Kidney tubule cell (primary cell): ENCODE data around the gene ADGRA3.

Experiments used
- DNase-seq: peaks from one replicate; pipeline ENCODE4 v3.0.0-alpha.2; 2018; ENCODE audit warnings: low spot score

The ADGRA3 gene

DNA sequence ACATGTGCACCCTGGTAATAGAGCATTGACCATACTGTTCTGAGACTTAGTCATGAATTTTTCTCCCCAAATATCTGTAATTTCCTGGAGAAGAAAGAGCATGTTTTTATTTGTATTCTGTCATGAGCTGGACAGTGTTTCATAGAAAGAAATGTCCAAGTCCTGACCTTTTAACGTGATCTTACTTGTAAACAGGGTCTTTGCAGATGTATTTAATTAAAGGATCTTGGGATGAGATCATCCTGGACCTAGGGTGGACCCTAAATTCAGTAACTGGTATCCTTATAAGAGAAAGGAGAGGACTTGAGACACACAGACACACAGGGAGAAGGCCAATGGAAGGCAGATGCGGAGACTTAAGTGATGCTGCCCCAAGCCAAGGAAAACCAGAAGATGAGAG, 3.6 kb downstream of the ADGRA3 start:
- no peak for DNase-seq

DNA sequence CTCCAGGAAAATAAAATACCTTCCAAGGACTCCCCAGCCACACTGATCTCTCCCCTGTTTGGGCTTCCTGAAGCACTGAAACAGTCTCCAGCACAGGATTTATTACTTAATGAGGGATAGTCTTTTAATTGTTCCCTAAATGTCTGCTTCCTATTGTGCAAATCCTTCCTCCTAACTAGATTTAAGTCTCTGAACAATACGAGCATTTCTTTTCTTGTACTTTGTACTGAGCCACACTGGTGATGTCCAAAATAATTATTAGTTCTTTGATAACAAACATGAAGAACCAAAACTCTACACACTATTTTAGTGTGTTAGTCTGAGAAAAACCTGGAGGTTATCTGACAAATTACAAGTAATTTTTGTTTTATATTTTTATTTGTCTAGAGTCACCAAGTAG, 5.1 kb downstream of the ADGRA3 start:
- no peak for DNase-seq

DNA sequence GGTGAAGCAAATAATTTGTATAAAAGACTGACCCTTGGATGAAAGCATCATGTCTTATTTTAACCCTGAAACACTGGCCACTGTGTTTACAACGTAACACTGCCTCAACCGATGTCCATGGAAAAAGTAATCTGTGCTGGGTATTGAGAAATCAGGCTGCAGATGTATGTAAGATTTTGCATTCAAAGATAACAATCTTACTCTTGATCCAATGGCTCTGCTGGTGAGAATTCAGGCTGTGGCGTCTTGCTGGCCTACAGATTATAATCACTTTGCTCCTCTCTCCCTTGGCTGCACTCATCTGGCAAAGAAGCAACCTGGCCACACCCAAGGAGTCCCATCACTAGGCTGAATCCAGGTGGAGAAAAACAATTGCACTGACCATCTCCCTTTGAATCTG, 7.5 kb downstream of the ADGRA3 start:
- DNase-seq, result no peak

DNA sequence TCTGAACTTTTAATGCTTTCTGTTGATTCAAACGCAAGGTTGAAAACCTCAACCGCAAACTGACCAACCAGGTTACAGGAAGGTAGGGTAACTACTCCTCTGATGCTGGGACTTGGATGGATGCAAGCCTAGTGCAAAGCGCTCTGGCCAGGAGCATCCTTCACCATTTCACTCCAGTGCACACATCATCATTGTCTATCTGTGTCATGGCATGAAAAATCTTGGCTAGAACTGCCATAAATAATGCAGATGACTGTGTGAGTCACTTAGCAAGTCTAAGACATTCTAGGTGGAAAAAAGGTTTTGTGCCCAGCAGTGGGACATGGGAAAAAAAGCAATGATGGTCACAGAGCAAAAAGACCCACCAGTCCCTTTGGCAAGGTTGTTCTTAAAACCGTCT, 10.9 kb downstream of the ADGRA3 start:
- peak; percentile 57 for DNase-seq

DNA sequence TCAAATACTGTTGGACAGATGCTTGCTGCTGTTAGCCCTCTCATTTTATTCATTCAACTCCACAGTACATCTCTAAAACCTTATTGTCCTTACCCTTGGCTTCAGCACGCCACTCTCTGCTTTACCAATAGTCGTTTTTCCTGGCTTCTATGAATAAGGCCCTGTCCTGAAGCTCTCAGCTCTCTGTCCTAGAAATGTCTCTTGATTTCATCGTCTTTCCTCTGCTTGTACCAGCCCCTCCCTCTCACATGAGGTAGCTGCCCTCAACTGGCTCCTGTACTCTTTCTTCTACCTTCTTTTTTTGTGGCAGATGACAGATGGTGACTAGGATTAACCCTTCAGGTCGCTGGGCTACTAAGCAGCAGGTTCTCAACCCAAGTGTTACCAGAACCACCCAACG, 11.4 kb downstream of the ADGRA3 start:
- no peak for DNase-seq

DNA sequence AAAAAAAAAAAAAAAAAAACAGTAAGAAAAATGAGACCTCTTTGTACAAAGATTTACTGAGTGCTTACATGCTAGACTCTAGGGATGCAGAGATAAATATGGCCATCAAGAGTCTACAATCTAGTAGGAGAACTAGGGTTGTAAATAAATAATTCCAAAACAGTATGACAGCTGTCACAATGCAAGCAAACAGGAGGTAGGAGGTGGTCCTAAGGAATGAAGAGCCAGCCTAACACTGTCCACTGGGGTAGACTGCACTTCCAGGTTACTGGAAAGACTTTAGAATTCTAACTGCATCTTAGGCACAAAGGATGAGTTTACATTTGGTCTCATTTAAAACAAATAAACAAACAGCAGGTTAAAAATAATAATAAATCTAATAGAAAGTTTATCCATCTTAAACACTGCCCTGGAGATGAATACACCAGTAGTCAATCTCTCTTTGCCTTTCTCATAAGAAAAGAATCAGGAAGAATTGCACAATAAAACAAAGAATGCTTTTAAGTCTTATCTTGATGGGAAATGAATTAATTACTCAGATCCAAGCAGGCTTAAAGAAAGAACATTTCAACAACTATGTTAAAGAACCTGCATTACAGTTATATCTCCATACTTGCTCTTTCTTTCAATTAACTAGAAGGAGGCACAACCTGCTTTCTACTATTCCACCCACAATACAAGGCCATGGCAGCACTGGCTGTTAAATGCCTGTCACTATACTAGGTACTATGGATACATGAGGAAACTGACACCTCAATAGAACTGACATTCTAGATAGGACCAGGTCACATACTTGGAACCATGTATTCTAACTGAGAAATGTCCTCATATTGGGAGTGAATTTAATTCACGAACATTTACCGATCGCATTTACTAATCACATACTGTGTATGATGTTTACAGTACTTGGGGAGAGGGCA, 12.7 kb downstream of the ADGRA3 start:
- DNase-seq, result peak; percentile 38

DNA sequence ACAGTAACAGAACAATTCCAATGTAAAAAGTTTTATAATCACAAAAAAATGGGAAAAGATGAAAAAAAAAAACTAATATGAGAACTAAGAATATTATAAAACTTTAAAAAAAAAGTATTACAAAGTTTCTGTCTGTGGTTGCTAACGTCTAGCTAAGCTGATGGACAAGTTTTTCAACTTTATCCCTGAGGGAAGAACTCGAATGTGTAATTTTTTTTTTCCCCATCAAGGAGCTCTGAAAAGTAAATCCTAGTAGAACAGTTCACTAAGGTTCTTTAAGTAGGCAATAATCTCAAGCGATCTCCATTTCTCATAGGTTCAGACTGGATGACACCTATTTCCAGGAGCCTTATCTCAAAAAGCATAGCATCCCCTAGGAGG, 14.2 kb downstream of the ADGRA3 start:
- no peak for DNase-seq

DNA sequence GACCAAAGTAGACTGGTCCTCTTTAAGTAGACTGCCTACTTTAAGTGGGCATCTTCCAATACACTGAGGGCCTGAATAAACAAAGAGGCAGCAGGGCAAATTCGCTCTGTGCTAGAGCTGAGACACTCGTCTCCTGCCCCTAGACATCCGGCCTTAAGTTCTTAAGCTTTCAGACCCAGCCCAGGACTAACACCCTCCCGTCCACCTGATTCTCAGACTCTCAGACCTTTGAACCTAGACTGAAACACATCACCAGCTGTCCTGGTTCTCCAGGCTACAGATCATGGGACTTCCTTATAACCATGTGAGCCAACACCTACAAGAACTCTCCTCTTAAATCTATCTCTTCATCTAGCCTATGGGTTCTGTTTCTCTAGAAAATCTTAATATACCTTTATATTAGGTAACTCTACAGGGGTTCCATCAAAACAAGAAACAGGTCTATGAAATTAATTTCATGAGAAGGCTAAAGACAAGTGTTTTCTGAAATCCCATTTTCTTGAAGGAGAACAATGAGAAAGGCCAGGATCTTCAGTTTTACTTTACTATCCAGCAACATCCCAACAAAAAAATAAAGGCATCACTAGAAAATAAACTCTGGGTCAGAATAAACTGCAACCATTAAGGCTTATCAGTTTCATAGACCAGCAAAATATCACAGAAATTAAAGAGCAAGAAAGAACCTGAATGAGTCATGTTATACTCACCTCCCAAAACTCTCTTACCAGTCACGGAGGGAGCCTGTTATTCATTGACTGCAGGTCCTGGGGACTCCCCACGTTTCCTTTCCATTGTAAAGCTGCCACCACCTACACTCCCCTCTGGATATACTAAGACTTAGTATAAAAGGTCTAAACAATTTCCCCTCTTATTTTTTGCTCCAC, 14.8 kb downstream of the ADGRA3 start:
- DNase-seq, result peak; percentile 93

DNA sequence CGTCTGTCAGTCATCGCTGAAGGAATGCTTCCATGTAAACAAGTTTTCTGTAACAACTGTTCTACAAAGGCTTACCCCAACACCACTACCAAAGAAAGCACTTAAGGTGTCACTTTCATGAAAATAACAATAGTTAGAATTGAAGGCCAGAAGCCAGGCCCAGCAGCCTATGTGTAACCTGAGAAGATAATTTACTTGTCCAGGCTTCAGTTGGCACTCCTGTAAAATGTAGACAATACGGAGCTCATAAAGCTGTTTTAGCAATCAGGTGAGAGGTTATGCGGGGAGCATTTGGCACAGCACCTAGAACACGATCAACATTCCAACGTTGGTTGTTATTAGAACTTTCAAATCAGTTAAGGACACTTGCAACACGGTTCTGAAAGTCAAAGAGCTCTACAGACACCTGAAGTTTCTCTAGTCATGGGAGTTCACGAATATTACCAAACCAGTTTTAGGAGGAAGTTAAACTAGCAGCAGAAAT, 15.7 kb downstream of the ADGRA3 start:
- DNase-seq, result peak; percentile 33

DNA sequence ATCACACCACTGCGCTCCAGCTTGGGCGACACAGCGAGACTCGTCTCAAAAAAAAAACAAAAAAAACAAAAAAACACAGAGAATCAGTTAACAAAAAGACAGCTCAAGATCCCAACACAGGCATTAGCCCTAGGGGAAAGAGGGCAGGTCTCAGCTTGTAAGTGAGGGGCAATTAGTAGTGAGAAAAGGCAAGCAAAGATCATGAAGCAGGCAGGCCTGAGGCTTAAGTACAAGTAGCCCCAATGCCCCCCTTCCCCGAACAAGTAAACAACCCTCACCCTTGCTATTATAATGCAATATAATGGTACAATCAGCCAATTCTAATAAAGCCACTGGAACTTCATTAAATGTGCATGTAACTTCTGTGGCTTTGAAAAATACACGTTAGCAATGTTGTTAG, 17.0 kb downstream of the ADGRA3 start:
- DNase-seq, result no peak

DNA sequence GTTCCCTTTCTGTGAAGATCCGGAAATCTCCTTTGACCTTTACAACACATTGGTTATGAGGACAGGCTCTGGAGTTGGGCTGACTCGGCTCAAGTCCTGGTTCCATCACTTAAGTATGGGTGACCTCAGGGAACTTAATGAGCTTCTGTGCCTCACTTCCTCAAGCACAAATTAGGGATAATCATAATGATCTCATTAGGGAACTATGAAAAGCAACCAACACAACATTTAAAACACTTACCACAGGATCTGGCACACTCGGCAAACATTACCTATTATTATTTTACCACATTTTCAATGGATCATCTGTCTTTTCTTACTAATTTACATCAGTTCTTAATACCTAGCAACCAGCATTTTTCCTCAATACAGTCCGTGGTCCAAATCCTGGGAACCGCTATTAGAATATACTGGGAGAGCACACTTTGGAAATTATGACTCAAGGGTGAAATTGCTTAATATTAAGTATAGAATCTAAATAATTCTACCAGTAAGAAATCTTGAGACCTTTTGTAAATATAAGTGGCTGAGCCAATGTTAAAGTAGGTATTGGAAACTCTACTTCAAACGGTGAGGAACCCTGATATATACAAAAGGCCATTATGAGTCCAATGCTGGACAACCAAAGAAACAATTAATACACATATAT, 19.6 kb downstream of the ADGRA3 start:
- DNase-seq, result peak; percentile 54

DNA sequence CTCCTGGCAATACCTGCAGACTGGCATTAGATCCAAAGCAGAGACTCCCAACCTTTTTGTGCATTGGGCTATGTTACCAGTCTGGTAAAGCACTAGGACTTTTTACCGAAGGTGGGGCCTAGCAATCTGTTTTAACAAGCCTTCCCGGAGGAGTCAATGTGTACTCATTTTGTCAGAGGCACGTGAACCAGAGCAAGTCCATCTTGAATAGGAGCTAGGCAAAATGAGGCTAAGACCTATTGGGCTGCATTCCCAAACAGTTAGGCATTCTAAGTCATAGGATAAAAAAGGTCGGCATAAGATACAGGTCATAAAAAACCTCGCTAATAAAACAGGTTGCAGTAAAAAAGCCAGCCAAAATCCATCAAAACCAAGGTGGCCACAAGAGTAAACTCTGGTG, 22.3 kb downstream of the ADGRA3 start:
- DNase-seq, result no peak

DNA sequence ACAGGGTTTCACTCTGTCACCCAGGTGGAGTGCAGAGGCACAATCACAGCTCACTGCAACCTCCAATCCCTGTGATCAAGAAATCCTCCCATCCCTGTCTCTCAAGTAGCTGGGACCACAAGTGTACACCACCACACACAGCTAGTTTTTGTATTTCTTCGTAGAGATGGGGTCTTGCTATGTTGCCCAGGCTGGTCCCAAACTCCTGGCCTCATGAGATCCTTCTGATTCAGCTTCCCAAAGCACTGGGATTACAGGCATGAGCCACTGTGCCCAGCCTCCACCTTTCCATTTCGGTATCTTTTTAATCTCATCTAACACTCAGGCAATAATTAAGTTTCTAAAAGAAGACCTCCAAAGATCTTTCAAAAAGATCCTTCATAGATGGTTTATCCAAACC, 22.9 kb downstream of the ADGRA3 start:
- DNase-seq, result no peak

DNA sequence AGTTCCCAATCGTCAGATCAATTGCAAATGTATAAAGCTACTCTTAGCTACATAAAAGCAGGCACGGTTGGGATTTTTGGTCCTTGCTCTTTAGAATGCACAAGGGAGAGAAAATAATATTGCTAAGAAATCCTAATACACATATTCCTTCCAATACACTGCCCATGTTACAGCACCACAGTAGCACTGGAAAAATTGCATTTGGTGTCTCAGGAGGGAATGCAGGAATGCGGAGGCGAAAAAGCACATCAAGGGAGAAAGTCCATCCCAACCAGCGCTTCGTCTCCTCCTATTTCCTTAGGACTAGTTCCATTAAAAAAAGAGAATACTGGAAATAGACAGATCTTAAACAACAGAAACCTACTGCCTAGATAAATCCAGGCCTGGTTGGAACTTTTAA, 23.9 kb downstream of the ADGRA3 start:
- DNase-seq, result no peak

DNA sequence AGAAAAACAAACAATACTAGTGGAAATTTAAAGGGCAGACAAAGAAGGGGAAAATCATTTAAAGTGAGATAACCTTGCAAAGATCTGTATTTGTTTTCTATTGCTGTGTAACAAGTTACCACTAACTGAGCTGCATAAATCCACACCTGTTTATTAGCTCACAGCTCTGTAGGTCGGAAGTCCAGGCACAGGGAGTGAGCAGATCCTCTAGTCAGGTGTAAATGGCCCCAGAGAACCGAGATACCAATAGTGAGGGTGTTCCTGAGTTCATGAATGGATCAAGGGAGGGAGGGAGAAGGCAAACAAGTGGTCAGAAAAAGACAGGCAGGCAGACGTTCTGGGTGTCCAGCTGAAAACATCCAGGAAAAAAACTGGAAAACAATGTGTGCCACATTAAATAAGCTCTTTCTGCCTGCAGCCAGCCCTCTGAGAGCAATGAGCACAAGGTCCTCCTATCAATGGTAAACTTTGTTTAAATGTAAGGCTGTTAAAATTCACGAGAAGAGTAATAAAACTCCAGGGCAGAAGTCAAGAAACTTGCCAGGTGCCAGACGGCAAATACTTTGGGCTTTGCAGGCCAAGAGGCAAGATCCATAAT, 25.0 kb downstream of the ADGRA3 start:
- no peak for DNase-seq

DNA sequence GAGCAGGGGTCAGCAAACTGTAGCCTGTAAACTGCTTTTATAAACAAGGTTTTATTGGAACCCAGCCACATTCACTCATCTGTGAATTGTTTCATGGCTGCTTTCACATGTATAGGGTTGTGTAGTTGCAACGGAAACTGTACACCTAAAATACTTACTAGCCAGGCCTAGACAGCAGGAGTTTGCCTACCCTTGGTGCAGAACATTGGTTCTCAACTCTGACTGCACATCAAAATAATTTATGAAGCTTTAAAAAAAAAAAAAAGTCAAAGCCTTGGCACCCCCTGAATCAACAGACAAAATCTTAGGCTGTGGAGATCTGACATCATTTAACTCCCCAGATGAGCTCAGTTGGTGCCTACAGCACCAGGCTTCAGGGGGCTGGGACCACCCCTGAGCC, 27.8 kb downstream of the ADGRA3 start:
- no peak for DNase-seq

DNA sequence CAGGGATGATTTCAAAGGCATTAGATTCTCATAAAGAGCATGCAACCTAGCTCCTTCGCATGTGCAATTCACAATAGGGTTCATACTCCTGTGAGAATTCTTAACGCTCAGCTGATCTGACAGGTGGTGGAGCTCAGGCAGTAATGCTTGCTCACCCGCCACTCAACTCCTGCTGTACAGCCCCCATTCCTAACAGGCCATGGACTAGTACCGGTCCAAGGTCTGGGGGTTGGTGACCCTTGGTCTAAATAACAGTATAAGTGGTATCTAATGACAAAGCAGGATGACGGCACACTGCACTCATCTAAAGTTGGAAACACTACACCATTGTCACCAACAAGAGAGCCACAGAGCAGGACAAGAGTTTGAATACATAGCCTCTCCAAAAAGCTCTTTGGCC, 28.5 kb downstream of the ADGRA3 start:
- DNase-seq, result peak; percentile 34

DNA sequence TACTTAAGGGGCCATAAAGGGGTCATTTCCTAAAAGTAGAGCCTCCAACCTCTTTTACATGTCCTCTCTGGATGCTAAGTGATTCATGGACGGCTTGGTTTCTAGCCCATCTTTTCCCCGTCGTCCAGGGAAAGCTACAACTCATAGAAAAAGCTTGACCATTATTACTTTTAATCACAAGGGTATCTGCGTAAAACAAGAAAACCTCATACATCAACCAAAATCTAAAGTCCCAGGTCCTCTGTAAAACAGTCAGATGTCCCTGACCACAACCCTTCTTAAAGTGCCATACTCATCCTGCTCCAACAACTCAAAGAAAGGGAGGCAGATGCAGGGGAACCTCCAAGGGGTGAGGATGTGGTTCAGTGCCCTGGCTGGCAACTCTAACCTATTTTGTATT, 29.6 kb downstream of the ADGRA3 start:
- DNase-seq, result no peak

DNA sequence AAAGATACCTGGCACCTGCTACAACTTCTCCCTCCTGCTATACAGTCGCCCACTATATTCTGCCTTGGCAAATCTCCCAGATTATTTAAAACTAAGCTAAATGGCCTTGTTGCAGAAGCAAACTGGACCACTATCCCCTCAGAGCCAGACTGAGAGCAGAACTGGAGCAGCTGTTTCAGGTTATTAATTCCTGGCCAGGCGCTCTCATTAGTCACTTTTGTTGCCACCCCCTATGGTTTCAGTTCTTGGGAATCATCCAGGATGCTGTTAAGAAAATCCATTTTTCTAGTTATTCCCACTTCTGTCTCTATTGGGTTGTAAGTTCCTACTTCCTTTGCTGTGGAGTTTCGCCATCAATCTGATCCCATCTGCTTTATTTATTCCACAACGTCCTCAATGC, 30.1 kb downstream of the ADGRA3 start:
- peak; percentile 47 for DNase-seq

DNA sequence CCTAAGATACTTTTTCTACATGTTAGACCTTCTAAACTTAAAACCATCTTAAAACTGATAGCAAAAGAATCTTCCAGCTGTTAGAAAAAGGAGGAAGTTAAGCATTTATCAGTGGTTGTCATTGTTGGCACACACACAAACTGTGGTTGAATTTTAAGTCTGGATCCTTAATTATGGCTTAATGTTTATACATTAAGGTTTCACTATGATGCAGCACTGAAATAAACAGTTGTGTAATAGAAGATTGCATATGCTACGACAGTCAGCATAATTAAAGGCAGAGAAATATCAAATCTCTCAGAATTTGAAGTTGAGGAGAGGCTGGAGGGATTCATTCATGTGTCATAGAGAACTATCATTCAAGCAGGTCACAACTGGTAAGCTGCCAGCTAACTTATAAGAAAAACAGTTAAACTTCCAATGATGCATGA, 32.3 kb downstream of the ADGRA3 start:
- DNase-seq, result peak; percentile 77

DNA sequence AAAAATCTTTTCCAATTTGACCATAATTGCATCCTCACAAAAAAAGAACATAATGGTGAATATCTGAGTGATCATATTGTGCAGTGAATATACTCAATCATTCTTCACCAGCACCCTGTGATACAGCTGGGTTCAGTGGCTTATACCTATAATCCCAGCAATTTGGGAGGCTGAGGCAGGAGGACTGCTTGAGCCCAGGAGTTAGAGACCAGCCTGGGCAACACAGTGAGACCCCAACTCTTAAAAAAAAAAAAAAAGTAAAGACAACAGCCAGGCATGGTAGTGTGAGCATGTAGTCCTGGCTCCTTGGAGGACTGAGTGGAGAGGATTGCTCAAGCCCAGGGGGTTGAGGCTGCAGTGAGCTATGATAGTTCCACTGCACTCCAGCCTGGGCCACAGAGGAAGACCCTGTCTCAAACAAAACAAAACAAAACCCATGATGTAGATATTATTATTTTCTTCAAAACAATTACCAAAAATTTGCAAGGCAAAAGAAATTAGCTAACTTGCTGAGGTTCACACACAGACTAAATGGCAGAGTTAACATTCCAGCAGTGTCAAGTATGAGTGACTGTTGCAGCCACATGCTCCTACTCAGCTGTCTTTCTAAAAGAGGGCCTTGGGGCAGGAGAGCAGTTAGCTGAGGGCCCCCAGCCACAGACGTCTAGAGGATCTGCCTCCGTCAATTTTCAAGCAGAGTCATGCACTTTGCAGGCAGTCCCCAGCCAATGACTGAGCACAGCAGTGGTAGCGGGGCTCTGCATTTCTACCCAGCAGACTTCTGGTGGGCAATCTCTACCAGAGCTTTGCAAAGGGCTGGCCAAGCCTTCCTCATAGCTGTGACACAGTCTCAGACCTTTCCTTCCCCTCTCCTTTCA, 33.4 kb downstream of the ADGRA3 start:
- DNase-seq, result no peak
